ENCODE results near the gene ATP1A3.
A peak's percentile ranks its signal among the peaks of the same experiment; 100 is the strongest.

Gene ATP1A3

GRCh38 chr19:41977916-41978315 is 16.1 kb downstream of the ATP1A3 start:
- no peak overlapping the region for H4K91ac ChIP-seq (ENCODE audit: low read depth, low read length)
- H3K9me3 ChIP-seq (ENCODE audit: insufficient read depth, low read depth, low read length) = peaks cover 2% of the 10 kb centered on the region
- no peaks in the 10 kb centered on the region for H3K27me3 ChIP-seq (ENCODE audit: insufficient read depth, low read length)
- H3K4me3 ChIP-seq (ENCODE audit: low read depth, low read length) = peak overlapping the region; percentile 3
- H2BK5ac ChIP-seq (ENCODE audit: low read depth, low read length, poor library complexity) = no peak overlapping the region
- H3K36me3 ChIP-seq (ENCODE audit: control insufficient read depth in 1 of 2, insufficient read depth in 2 of 2, low read length in 2 of 2) = no peaks in the 10 kb centered on the region
- no peak overlapping the region for H2BK12ac ChIP-seq (ENCODE audit: low read length)
- H3K4ac ChIP-seq (ENCODE audit: low read depth, low read length) = no peak overlapping the region
- no peak overlapping the region for H4K8ac ChIP-seq (ENCODE audit: low read depth, low read length)
- no peaks in the 10 kb centered on the region for H3K4me1 ChIP-seq (ENCODE audit: control insufficient read depth in 1 of 2, insufficient read depth in 2 of 2, low read length in 2 of 2)
- DNase-seq = no peak
- no CpG with 5 or more reads among the region's 22 CpGs for WGBS (ENCODE audit: extremely low coverage, insufficient coverage, insufficient read length)
- H3K9ac ChIP-seq (ENCODE audit: low read length) = no peak overlapping the region
- no peak overlapping the region for H2AFZ ChIP-seq (ENCODE audit: insufficient read depth, low read length, poor library complexity)
- no peak overlapping the region for H2AK5ac ChIP-seq (ENCODE audit: low read length)
- no peak overlapping the region for H3K14ac ChIP-seq (ENCODE audit: low read length)
- H3K23ac ChIP-seq (ENCODE audit: low read length) = no peak overlapping the region
- H2BK120ac ChIP-seq (ENCODE audit: insufficient read depth, low read length, poor library complexity) = no peak overlapping the region
- no peak overlapping the region for H3K27ac ChIP-seq (ENCODE audit: low read depth, low read length)
- H4K12ac ChIP-seq (ENCODE audit: low read depth, low read length) = no peak overlapping the region
- H3K4me2 ChIP-seq (ENCODE audit: low read length) = no peak overlapping the region
- H3K79me1 ChIP-seq (ENCODE audit: low read length) = no peaks in the 10 kb centered on the region
- H3K18ac ChIP-seq (ENCODE audit: low read length) = no peak overlapping the region
- no peaks in the 10 kb centered on the region for H3K79me2 ChIP-seq (ENCODE audit: control insufficient read depth, insufficient read depth, low read length, poor library complexity)

- Histone ChIP-seq H2AFZ (ENCODE audit: insufficient read depth, low read length, poor library complexity) (no peak overlapping the region), H2BK120ac (ENCODE audit: insufficient read depth, low read length, poor library complexity) (no peak overlapping the region), H4K8ac (ENCODE audit: low read depth, low read length) (no peak overlapping the region), H2BK12ac (ENCODE audit: low read length) (no peak overlapping the region), H3K18ac (ENCODE audit: low read length) (no peak overlapping the region), H3K36me3 (ENCODE audit: control insufficient read depth in 1 of 2, insufficient read depth in 2 of 2, low read length in 2 of 2) (no peaks in the 10 kb centered on the region), H3K14ac (ENCODE audit: low read length) (no peak overlapping the region), H3K27me3 (ENCODE audit: insufficient read depth, low read length) (no peaks in the 10 kb centered on the region), H3K23ac (ENCODE audit: low read length) (no peak overlapping the region), H3K9me3 (ENCODE audit: insufficient read depth, low read depth, low read length) (peaks cover 2% of the 10 kb centered on the region), H4K91ac (ENCODE audit: low read depth, low read length) (no peak overlapping the region), H2BK5ac (ENCODE audit: low read depth, low read length, poor library complexity) (no peak overlapping the region), H3K4me1 (ENCODE audit: control insufficient read depth in 1 of 2, insufficient read depth in 2 of 2, low read length in 2 of 2) (no peaks in the 10 kb centered on the region), H4K12ac (ENCODE audit: low read depth, low read length) (peak overlapping the region; percentile 36), H3K79me2 (ENCODE audit: control insufficient read depth, insufficient read depth, low read length, poor library complexity) (no peaks in the 10 kb centered on the region), H3K4ac (ENCODE audit: low read depth, low read length) (no peak overlapping the region), H3K4me3 (ENCODE audit: low read depth, low read length) (no peak overlapping the region), H3K27ac (ENCODE audit: low read depth, low read length) (no peak overlapping the region), H3K9ac (ENCODE audit: low read length) (no peak overlapping the region), H2AK5ac (ENCODE audit: low read length) (no peak overlapping the region), H3K4me2 (ENCODE audit: low read length) (no peak overlapping the region), H3K79me1 (ENCODE audit: low read length) (no peaks in the 10 kb centered on the region)
- DNase-seq = no peak
- no CpG with 5 or more reads among the region's 8 CpGs for WGBS (ENCODE audit: extremely low coverage, insufficient coverage, insufficient read length)
These were observed 19.4 kb downstream of the ATP1A3 start for GRCh38 chr19:41974652-41975051.

GRCh38 chr19:41971363-41971762 is 22.7 kb downstream of the ATP1A3 start:
- H4K8ac ChIP-seq (ENCODE audit: low read depth, low read length) = no peak overlapping the region
- H3K4me3 ChIP-seq (ENCODE audit: low read depth, low read length) = no peak overlapping the region
- no peaks in the 10 kb centered on the region for H3K27me3 ChIP-seq (ENCODE audit: insufficient read depth, low read length)
- H2AFZ ChIP-seq (ENCODE audit: insufficient read depth, low read length, poor library complexity) = no peak overlapping the region
- no CpG with 5 or more reads among the region's 11 CpGs for WGBS (ENCODE audit: extremely low coverage, insufficient coverage, insufficient read length)
- no peak overlapping the region for H2BK120ac ChIP-seq (ENCODE audit: insufficient read depth, low read length, poor library complexity)
- H3K79me2 ChIP-seq (ENCODE audit: control insufficient read depth, insufficient read depth, low read length, poor library complexity) = no peaks in the 10 kb centered on the region
- no peak overlapping the region for H3K4me2 ChIP-seq (ENCODE audit: low read length)
- no peaks in the 10 kb centered on the region for H3K79me1 ChIP-seq (ENCODE audit: low read length)
- H3K27ac ChIP-seq (ENCODE audit: low read depth, low read length) = no peak overlapping the region
- no peak overlapping the region for H3K14ac ChIP-seq (ENCODE audit: low read length)
- H2AK5ac ChIP-seq (ENCODE audit: low read length) = no peak overlapping the region
- no peak overlapping the region for H2BK5ac ChIP-seq (ENCODE audit: low read depth, low read length, poor library complexity)
- H3K18ac ChIP-seq (ENCODE audit: low read length) = no peak overlapping the region
- DNase-seq = no peak
- no peak overlapping the region for H4K12ac ChIP-seq (ENCODE audit: low read depth, low read length)
- H4K91ac ChIP-seq (ENCODE audit: low read depth, low read length) = no peak overlapping the region
- no peak overlapping the region for H3K4ac ChIP-seq (ENCODE audit: low read depth, low read length)
- peaks cover under 1% of the 10 kb centered on the region for H3K9me3 ChIP-seq (ENCODE audit: insufficient read depth, low read depth, low read length)
- H3K9ac ChIP-seq (ENCODE audit: low read length) = no peak overlapping the region
- H2BK12ac ChIP-seq (ENCODE audit: low read length) = no peak overlapping the region
- no peaks in the 10 kb centered on the region for H3K4me1 ChIP-seq (ENCODE audit: control insufficient read depth in 1 of 2, insufficient read depth in 2 of 2, low read length in 2 of 2)
- H3K36me3 ChIP-seq (ENCODE audit: control insufficient read depth in 1 of 2, insufficient read depth in 2 of 2, low read length in 2 of 2) = no peaks in the 10 kb centered on the region
- no peak overlapping the region for H3K23ac ChIP-seq (ENCODE audit: low read length)

GRCh38 chr19:41969772-41970458 is 24.1 kb downstream of the ATP1A3 start:
- Histone ChIP-seq H3K36me3 (ENCODE audit: control insufficient read depth in 1 of 2, insufficient read depth in 2 of 2, low read length in 2 of 2) (no peaks in the 10 kb centered on the region), H2AK5ac (ENCODE audit: low read length) (no peak overlapping the region), H3K23ac (ENCODE audit: low read length) (no peak overlapping the region), H3K4me2 (ENCODE audit: low read length) (no peak overlapping the region), H3K27ac (ENCODE audit: low read depth, low read length) (no peak overlapping the region), H3K79me2 (ENCODE audit: control insufficient read depth, insufficient read depth, low read length, poor library complexity) (no peaks in the 10 kb centered on the region), H2BK12ac (ENCODE audit: low read length) (no peak overlapping the region), H3K4ac (ENCODE audit: low read depth, low read length) (no peak overlapping the region), H3K18ac (ENCODE audit: low read length) (no peak overlapping the region), H2BK5ac (ENCODE audit: low read depth, low read length, poor library complexity) (no peak overlapping the region), H3K9me3 (ENCODE audit: insufficient read depth, low read depth, low read length) (no peaks in the 10 kb centered on the region), H4K91ac (ENCODE audit: low read depth, low read length) (no peak overlapping the region), H2BK120ac (ENCODE audit: insufficient read depth, low read length, poor library complexity) (no peak overlapping the region), H3K79me1 (ENCODE audit: low read length) (no peaks in the 10 kb centered on the region), H3K4me1 (ENCODE audit: control insufficient read depth in 1 of 2, insufficient read depth in 2 of 2, low read length in 2 of 2) (no peaks in the 10 kb centered on the region), H4K12ac (ENCODE audit: low read depth, low read length) (no peak overlapping the region), H3K14ac (ENCODE audit: low read length) (no peak overlapping the region), H3K27me3 (ENCODE audit: insufficient read depth, low read length) (no peaks in the 10 kb centered on the region), H3K9ac (ENCODE audit: low read length) (no peak overlapping the region), H4K8ac (ENCODE audit: low read depth, low read length) (no peak overlapping the region), H3K4me3 (ENCODE audit: low read depth, low read length) (no peak overlapping the region), H2AFZ (ENCODE audit: insufficient read depth, low read length, poor library complexity) (no peak overlapping the region)
- no CpG with 5 or more reads among the region's 19 CpGs for WGBS (ENCODE audit: extremely low coverage, insufficient coverage, insufficient read length)
- no peak for DNase-seq

Measured in trophoblast cell (in vitro differentiated cells and primary cell).